ENCODE measurements around the gene OTOP3. TPM values are rescaled to one million over a fixed set of nuclear protein-coding genes. Genes with fewer than 3 reads are reported as not detected.

Gene OTOP3
- total RNA-seq, 1 experiment from 2014 or later, result not detected

GRCh38 chr17:74920642-74921025, 15.1 kb upstream of the OTOP3 start:
- ChIA-PET POLR2A (ENCODE audit: unreplicated experiment) (no interaction called here), CTCF (no interaction called here)
- Histone ChIP-seq H3K79me2 (ENCODE audit: low read depth) (no peaks in the 10 kb centered on the region), H3K4me2 (no peak overlapping the region), H3K27me3 (ENCODE audit: insufficient read depth, low read depth) (peaks cover 29% of the 10 kb centered on the region), H4K20me1 (ENCODE audit: insufficient read depth) (no peaks in the 10 kb centered on the region), H3K9me2 (ENCODE audit: insufficient read depth) (no peaks in the 10 kb centered on the region), H2AFZ (no peak overlapping the region), H3K4me3 (no peak overlapping the region), H3K27ac (no peak overlapping the region), H3K36me3 (ENCODE audit: low read depth) (no peaks in the 10 kb centered on the region), H3F3A (ENCODE audit: insufficient read depth, low read depth) (no peaks in the 10 kb centered on the region), H3K4me1 (replicated peaks; ENCODE audit: insufficient read depth) (no peaks in the 10 kb centered on the region), H3K9me3 (ENCODE audit: insufficient read depth, low read depth) (no peaks in the 10 kb centered on the region)
- TF ChIP-seq CTCF (conservative IDR thresholded peaks at IDR 0.05), result no peak
- TF ChIP-seq EZH2 (IDR thresholded peaks at IDR 0.05; ENCODE audit: low read depth), result no peak
- no TSS peak for BruUV-seq (replicated peaks)
- DNase-seq, result peak in 1 of 2 experiments; percentile 25
- intact Hi-C loops (cut with micrococcal nuclease; ENCODE audit: unreplicated experiment), result no loop called here

- no peak for DNase-seq
- BruUV-seq (replicated peaks), result no TSS peak
- Histone ChIP-seq H3K4me3 (no peak overlapping the region), H3K4me1 (replicated peaks; ENCODE audit: insufficient read depth) (no peaks in the 10 kb centered on the region), H3K9me3 (ENCODE audit: insufficient read depth, low read depth) (no peaks in the 10 kb centered on the region), H3F3A (ENCODE audit: insufficient read depth, low read depth) (no peaks in the 10 kb centered on the region), H3K9me2 (ENCODE audit: insufficient read depth) (no peaks in the 10 kb centered on the region), H4K20me1 (ENCODE audit: insufficient read depth) (no peaks in the 10 kb centered on the region), H3K4me2 (no peak overlapping the region), H2AFZ (no peak overlapping the region), H3K79me2 (ENCODE audit: low read depth) (no peaks in the 10 kb centered on the region), H3K36me3 (ENCODE audit: low read depth) (no peaks in the 10 kb centered on the region), H3K27ac (no peak overlapping the region), H3K27me3 (ENCODE audit: insufficient read depth, low read depth) (peaks cover 34% of the 10 kb centered on the region)
- intact Hi-C loops (cut with micrococcal nuclease; ENCODE audit: unreplicated experiment), result no loop called here
- TF ChIP-seq CTCF (conservative IDR thresholded peaks at IDR 0.05) (no peak), EZH2 (IDR thresholded peaks at IDR 0.05; ENCODE audit: low read depth) (no peak)
- POLR2A ChIA-PET (ENCODE audit: unreplicated experiment), result no interaction called here
- CTCF ChIA-PET, result no interaction called here
These were observed 14.5 kb upstream of the OTOP3 start for GRCh38 chr17:74921026-74921681.

- Histone ChIP-seq H3K36me3 (ENCODE audit: low read depth) (no peaks in the 10 kb centered on the region), H3K27me3 (ENCODE audit: insufficient read depth, low read depth) (peaks cover 34% of the 10 kb centered on the region), H3K9me3 (ENCODE audit: insufficient read depth, low read depth) (no peaks in the 10 kb centered on the region), H3K4me2 (no peak overlapping the region), H3K79me2 (ENCODE audit: low read depth) (no peaks in the 10 kb centered on the region), H3K9me2 (ENCODE audit: insufficient read depth) (no peaks in the 10 kb centered on the region), H3K4me3 (no peak overlapping the region), H3F3A (ENCODE audit: insufficient read depth, low read depth) (no peaks in the 10 kb centered on the region), H3K27ac (no peak overlapping the region), H3K4me1 (replicated peaks; ENCODE audit: insufficient read depth) (no peaks in the 10 kb centered on the region), H4K20me1 (ENCODE audit: insufficient read depth) (no peaks in the 10 kb centered on the region), H2AFZ (no peak overlapping the region)
- intact Hi-C loops (cut with micrococcal nuclease; ENCODE audit: unreplicated experiment), result no loop called here
- no peak for DNase-seq
- CTCF ChIA-PET, result no interaction called here
- no TSS peak for BruUV-seq (replicated peaks)
- POLR2A ChIA-PET (ENCODE audit: unreplicated experiment), result no interaction called here
- TF ChIP-seq CTCF (conservative IDR thresholded peaks at IDR 0.05) (no peak), EZH2 (IDR thresholded peaks at IDR 0.05; ENCODE audit: low read depth) (no peak)
These were observed 13.9 kb upstream of the OTOP3 start for GRCh38 chr17:74921769-74922168.
